ENCODE results near the gene SLC9C1. TPM values are rescaled to one million over a fixed set of nuclear protein-coding genes. Genes with fewer than 3 reads are reported as not detected.
A peak's percentile ranks its signal among the peaks of the same experiment; 100 is the strongest.

The SLC9C1 gene
- total RNA-seq, 6 experiments from 2014 or later: not detected

DNA sequence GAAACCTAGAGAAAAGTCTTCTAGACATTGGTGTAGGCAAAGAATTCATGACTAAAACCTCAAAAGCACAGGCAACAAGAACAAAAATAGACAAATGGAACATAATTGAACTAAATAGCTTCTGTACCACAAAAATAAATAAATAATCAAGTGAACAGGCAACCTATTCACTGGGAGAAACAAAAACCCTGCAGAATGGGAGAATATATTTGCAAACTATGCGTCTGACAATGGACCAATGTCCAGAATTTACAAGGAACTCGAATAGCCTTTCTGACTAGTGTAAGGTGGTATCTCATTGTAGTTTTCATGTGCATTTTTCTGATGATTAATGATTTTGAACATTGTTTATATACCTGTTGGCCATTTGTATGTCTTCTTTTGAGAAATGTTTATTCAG lies 124.0 kb downstream of the SLC9C1 start:
- no peak overlapping the region for H3K27ac Mint-ChIP-seq
- peaks cover 3% of the 10 kb centered on the region for H3K36me3 Mint-ChIP-seq (ENCODE audit: low read depth)
- no peaks in the 10 kb centered on the region; the same call in 1 of the 2 replicates for H3K27me3 Mint-ChIP-seq (ENCODE audit: insufficient read depth)
- H3K4me3 Mint-ChIP-seq: no peak overlapping the region
- peaks cover 4% of the 10 kb centered on the region; the same call in 1 of the 2 replicates for H3K9me3 Mint-ChIP-seq
- TF ChIP-seq, protein P1, sequence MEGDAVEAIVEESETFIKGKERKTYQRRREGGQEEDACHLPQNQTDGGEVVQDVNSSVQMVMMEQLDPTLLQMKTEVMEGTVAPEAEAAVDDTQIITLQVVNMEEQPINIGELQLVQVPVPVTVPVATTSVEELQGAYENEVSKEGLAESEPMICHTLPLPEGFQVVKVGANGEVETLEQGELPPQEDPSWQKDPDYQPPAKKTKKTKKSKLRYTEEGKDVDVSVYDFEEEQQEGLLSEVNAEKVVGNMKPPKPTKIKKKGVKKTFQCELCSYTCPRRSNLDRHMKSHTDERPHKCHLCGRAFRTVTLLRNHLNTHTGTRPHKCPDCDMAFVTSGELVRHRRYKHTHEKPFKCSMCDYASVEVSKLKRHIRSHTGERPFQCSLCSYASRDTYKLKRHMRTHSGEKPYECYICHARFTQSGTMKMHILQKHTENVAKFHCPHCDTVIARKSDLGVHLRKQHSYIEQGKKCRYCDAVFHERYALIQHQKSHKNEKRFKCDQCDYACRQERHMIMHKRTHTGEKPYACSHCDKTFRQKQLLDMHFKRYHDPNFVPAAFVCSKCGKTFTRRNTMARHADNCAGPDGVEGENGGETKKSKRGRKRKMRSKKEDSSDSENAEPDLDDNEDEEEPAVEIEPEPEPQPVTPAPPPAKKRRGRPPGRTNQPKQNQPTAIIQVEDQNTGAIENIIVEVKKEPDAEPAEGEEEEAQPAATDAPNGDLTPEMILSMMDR (IDR thresholded peaks at IDR 0.05): no peak
- no peak for DNase-seq
- H3K4me1 Mint-ChIP-seq (ENCODE audit: low read depth): no peaks in the 10 kb centered on the region

DNA sequence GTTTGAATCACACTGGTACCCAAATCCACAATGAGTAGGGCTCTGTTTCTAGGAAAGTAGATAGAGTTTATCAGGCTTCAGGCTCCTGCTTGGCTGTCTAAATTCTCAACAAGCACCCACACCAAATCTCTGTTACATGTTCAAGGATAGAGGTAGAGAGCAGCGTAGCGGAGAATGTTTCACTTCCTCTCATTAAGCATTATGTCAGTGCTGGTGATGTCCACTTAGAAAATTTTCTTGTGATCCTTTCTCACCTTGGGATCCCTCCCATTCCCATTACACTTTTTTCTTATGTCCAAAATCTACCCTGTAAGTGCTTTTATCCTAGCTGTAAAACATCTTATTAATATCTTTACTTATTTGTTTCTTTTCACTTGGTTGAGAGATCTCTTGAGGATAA lies 126.3 kb downstream of the SLC9C1 start:
- H3K9me3 Mint-ChIP-seq: peaks cover 9% of the 10 kb centered on the region; the same call in 1 of the 2 replicates
- H3K4me1 Mint-ChIP-seq (ENCODE audit: low read depth): no peaks in the 10 kb centered on the region
- TF ChIP-seq, protein P1 (IDR thresholded peaks at IDR 0.05): no peak
- peaks cover 8% of the 10 kb centered on the region for H3K36me3 Mint-ChIP-seq (ENCODE audit: low read depth)
- H3K4me3 Mint-ChIP-seq: no peak overlapping the region
- no peak for DNase-seq
- H3K27ac Mint-ChIP-seq: no peak overlapping the region
- no peaks in the 10 kb centered on the region; the same call in 1 of the 2 replicates for H3K27me3 Mint-ChIP-seq (ENCODE audit: insufficient read depth)

DNA sequence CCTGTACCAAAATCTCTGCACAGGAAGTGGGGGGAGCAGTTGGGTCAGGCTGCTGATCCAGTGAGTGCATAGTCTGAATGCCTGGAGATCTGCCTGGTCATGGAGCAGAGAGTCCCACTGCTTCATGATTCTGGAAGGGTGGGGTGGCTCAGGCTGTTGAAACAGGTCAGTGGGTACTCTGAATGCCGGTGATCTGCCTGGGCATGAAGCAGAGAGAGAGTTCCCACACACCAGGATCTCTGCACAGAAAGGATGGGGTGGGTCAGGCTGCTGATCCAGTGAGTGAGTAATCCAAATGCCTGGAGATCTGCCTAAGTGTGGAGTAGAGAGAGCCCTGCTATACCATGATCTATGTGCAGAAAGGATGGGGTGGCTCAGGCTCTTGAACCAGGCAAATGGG lies 144.9 kb downstream of the SLC9C1 start:
- TF ChIP-seq, protein P1 (IDR thresholded peaks at IDR 0.05): no peak
- Mint-ChIP-seq H3K27me3 (ENCODE audit: insufficient read depth) (no peaks in the 10 kb centered on the region; the same call in 1 of the 2 replicates), H3K9me3 (peaks cover 22% of the 10 kb centered on the region), H3K27ac (peak overlapping the region; percentile 53; the same call in 1 of the 2 replicates), H3K36me3 (ENCODE audit: low read depth) (peaks cover 42% of the 10 kb centered on the region), H3K4me3 (no peak overlapping the region), H3K4me1 (ENCODE audit: low read depth) (peaks cover 9% of the 10 kb centered on the region)
- no peak for DNase-seq

DNA sequence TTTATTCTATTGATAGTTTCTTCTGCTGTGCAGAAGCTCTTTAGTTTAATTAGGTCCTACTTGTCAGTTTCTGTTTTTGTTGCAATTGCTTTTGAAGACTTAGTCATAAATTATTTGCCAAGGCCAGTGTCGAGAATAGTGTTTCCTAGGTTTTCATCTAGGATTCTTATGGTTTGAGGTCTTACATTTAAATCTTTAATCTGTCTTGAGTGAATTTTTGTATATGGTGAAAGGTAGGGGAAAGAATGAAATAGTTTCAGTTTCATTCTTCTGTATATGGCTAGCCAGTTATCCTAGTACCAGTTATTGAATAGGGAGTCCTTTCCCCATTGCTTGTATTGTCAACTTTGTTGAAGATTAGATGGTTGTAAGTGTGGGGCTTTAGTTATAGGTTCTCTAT lies 150.3 kb downstream of the SLC9C1 start:
- Mint-ChIP-seq H3K36me3 (ENCODE audit: low read depth) (peaks cover 33% of the 10 kb centered on the region), H3K4me1 (ENCODE audit: low read depth) (peaks cover 8% of the 10 kb centered on the region), H3K27me3 (ENCODE audit: insufficient read depth) (no peaks in the 10 kb centered on the region), H3K27ac (no peak overlapping the region), H3K9me3 (peaks cover 15% of the 10 kb centered on the region), H3K4me3 (no peak overlapping the region)
- no peak for DNase-seq
- TF ChIP-seq, protein P1 (IDR thresholded peaks at IDR 0.05): no peak

DNA sequence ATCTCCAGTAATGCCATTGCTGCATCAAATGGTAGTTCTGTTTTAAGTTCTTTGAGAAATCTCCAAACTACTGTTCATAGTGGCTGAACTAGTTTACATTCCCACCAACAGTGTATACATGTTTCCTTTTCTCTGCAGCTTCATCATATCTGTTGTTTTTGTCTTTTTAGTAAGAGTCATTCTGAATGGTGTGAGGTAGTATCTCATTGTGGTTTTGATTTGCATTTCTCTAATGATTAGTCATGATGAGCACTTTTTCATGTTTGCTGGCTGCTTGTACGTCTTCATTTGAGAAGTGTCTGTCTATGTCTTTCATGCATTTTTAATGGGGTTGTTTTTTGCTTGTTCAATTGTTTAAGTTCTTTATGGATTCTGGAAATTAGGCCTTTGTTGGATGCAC lies 150.8 kb downstream of the SLC9C1 start:
- peaks cover 32% of the 10 kb centered on the region for H3K36me3 Mint-ChIP-seq (ENCODE audit: low read depth)
- no peaks in the 10 kb centered on the region for H3K27me3 Mint-ChIP-seq (ENCODE audit: insufficient read depth)
- H3K4me1 Mint-ChIP-seq (ENCODE audit: low read depth): 0 out of 2 replicates have a peak, but pooled peaks cover 7% of the 10 kb centered on the region
- TF ChIP-seq, protein P1 (IDR thresholded peaks at IDR 0.05): no peak
- no peak overlapping the region for H3K27ac Mint-ChIP-seq
- peaks cover 15% of the 10 kb centered on the region for H3K9me3 Mint-ChIP-seq
- H3K4me3 Mint-ChIP-seq: no peak overlapping the region
- DNase-seq: no peak

DNA sequence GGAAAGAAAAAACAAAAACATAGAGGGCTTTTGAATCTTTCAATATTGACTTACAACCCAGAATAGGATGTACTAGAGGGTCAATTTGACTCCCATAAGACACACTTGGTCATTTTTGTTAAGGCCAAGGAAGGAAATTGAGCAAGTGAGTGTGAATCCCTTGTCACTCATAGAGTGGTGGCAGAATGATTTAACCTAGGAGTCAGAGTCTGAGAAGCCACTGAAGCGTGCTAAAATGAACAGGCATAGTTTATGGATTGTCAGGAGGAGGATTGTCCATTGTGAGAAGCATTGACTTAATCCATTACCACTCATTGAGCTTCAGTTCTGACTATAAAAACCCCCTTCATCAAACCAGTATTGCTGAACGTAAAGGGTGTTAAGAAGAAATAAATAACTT lies 152.7 kb downstream of the SLC9C1 start:
- TF ChIP-seq, protein P1 (IDR thresholded peaks at IDR 0.05): no peak
- no peak for DNase-seq
- no peak overlapping the region for H3K27ac Mint-ChIP-seq
- no peak overlapping the region for H3K4me3 Mint-ChIP-seq
- H3K27me3 Mint-ChIP-seq (ENCODE audit: insufficient read depth): no peaks in the 10 kb centered on the region
- peaks cover 7% of the 10 kb centered on the region; the same call in 1 of the 2 replicates for H3K9me3 Mint-ChIP-seq
- H3K4me1 Mint-ChIP-seq (ENCODE audit: low read depth): 0 out of 2 replicates have a peak, but pooled peaks cover 7% of the 10 kb centered on the region
- H3K36me3 Mint-ChIP-seq (ENCODE audit: low read depth): peaks cover 15% of the 10 kb centered on the region

All from HFFc6 (cell line).